Left lung (tissue), 10 donors: Measurements from ENCODE around the gene SLC22A16. TPM values are rescaled to one million over a fixed set of nuclear protein-coding genes. Genes with fewer than 3 reads are reported as not detected.

Source experiments
- ATAC-seq: fragments of 200-7000 bp; cut with Tn5 transposase; one replicate; pipeline ENCODE4 v1.9.1; 2020; ENCODE audit warnings: moderate library complexity
- DNase-seq, 4 donors: peaks; one replicate each; pipeline ENCODE4 v3.0.0-alpha.2; 2013 to 2020
- H3K27ac ChIP-seq, 2 donors: fragments of 200-600 bp; sonication (generic) in 1 of 2; one replicate each; pipeline versions ENCODE4 v1.5.0 to v1.8.0; 2020 to 2021
- H3K27me3 ChIP-seq, 2 donors: fragments of 200-600 bp; sonication (generic) in 1 of 2; one replicate each; pipeline versions ENCODE4 v1.5.0 to v1.8.0; 2020 to 2021
- H3K36me3 ChIP-seq, 2 donors: fragments of 200-600 bp; sonication (generic) in 1 of 2; one replicate each; pipeline versions ENCODE4 v1.5.0 to v1.8.0; 2020 to 2021
- H3K4me1 ChIP-seq, 2 donors: fragments of 200-600 bp; one replicate each; pipeline ENCODE4 v1.8.0; 2021
- H3K4me3 ChIP-seq, 2 donors: fragments of 200-600 bp; sonication (generic) in 1 of 2; one replicate each; pipeline versions ENCODE4 v1.5.0 to v1.8.0; 2020 to 2021; ENCODE audit warnings: mild to moderate bottlenecking in 1 of 2
- H3K9me3 ChIP-seq, 2 donors: fragments of 200-600 bp; sonication (generic) in 1 of 2; one replicate each; pipeline versions ENCODE4 v1.5.0 to v1.8.0; 2020 to 2021
- CTCF ChIP-seq, 2 donors: fragments of 200-600 bp; sonication (generic) in 1 of 2; IDR thresholded peaks; one replicate each; pipeline versions ENCODE4 v1.5.0 to v1.8.0; 2021; ENCODE audit warnings: antibody characterized with exemption in 2 of 2
- intact Hi-C, 2 donors: fragments of 100-400 bp; cut with DNase I; formaldehyde crosslinking; loops; one replicate each; pipeline versions ENCODE4 v1.11.2 to v1.14.2; 2022
- polyA plus RNA-seq, 6 donors: library from polyadenylated mRNA; unstranded; fragments of 120-200 nt; gene quantifications; one replicate each; pipeline ENCODE4 v1.2.1, GENCODE V29; 2013; ENCODE audit not compliant: insufficient read length in 6 of 6
- total RNA-seq, 2 donors: library from RNA; stranded (reverse); fragmentation: NEBNext Ultra II Directional; extraction: Animal tissue kit (Norgen Biotek cat#: 25700); gene quantifications; one replicate each; pipeline ENCODE4 v1.2.1, GENCODE V29; 2021
- donor health status: DM: no; HTN: yes; CAD: no.
- donor health status: DM: no; HTN: no; CAD: no.

SLC22A16 gene
- total and polyA plus RNA-seq, 8 donors = 0.11 to 5.4 (median 0.23) TPM; not detected in 3

GRCh38 chr6:110398778-110399177 lies 77.6 kb downstream of the SLC22A16 start:
- no peak for TF ChIP-seq CTCF (IDR thresholded peaks at IDR 0.05)
- Histone ChIP-seq H3K4me3 (no peak overlapping the region), H3K9me3 (no peaks in the 10 kb centered on the region), H3K27me3 (peaks cover 0 to 8% of the 10 kb centered on the region in 2 donors), H3K27ac (no peak overlapping the region), H3K36me3 (no peaks in the 10 kb centered on the region), H3K4me1 (peaks cover 0 to 8% of the 10 kb centered on the region in 2 donors)
- DNase-seq (no peak), ATAC-seq (no peak)
- intact Hi-C loops = loop anchor here in 1 of 2 donors (10.0 kb wide), 2 partner anchors 344 to 694 kb away; no protein-coding TSS in a partner anchor

GRCh38 chr6:110395221-110395620 lies 81.2 kb downstream of the SLC22A16 start:
- peaks cover 0 to 7% of the 10 kb centered on the region in 2 donors for H3K27me3 ChIP-seq
- peaks cover 0 to 8% of the 10 kb centered on the region in 2 donors for H3K4me1 ChIP-seq
- H3K27ac ChIP-seq = no peak overlapping the region
- intact Hi-C loops = loop anchor here in 1 of 2 donors (10.0 kb wide), 2 partner anchors 340 to 690 kb away; no protein-coding TSS in a partner anchor
- H3K9me3 ChIP-seq = no peaks in the 10 kb centered on the region
- H3K4me3 ChIP-seq = no peak overlapping the region
- TF ChIP-seq CTCF (IDR thresholded peaks at IDR 0.05) = no peak
- DNase-seq = no peak
- no peaks in the 10 kb centered on the region for H3K36me3 ChIP-seq
- no peak for ATAC-seq

GRCh38 chr6:110394409-110394808 lies 82.0 kb downstream of the SLC22A16 start:
- intact Hi-C loops = loop anchor here in 1 of 2 donors (10.0 kb wide), 2 partner anchors 340 to 690 kb away; no protein-coding TSS in a partner anchor
- no peak for TF ChIP-seq CTCF (IDR thresholded peaks at IDR 0.05)

GRCh38 chr6:110392727-110393126 lies 83.7 kb downstream of the SLC22A16 start:
- ATAC-seq (no peak), DNase-seq (peak in 1 of 4 donors; percentile 50)
- Histone ChIP-seq H3K4me3 (no peak overlapping the region), H3K9me3 (no peaks in the 10 kb centered on the region), H3K36me3 (no peaks in the 10 kb centered on the region), H3K27me3 (no peaks in the 10 kb centered on the region), H3K27ac (no peak overlapping the region), H3K4me1 (no peaks in the 10 kb centered on the region)
- TF ChIP-seq CTCF (IDR thresholded peaks at IDR 0.05) = no peak
- intact Hi-C loops = loop anchor here in 1 of 2 donors (10.0 kb wide), 2 partner anchors 338 to 688 kb away; no protein-coding TSS in a partner anchor

More at GRCh38 chr6:110394409-110394808, 82.0 kb downstream of the SLC22A16 start:
- DNase-seq (no peak), ATAC-seq (no peak)
- H3K27me3 ChIP-seq = no peaks in the 10 kb centered on the region
- no peak overlapping the region for H3K4me3 ChIP-seq
- H3K36me3 ChIP-seq = no peaks in the 10 kb centered on the region
- no peaks in the 10 kb centered on the region for H3K9me3 ChIP-seq
- H3K27ac ChIP-seq = no peak overlapping the region
- H3K4me1 ChIP-seq = peaks cover 0 to 5% of the 10 kb centered on the region in 2 donors

GRCh38 chr6:110390404-110390803 lies 86.0 kb downstream of the SLC22A16 start:
- no peaks in the 10 kb centered on the region for H3K4me1 ChIP-seq
- H3K36me3 ChIP-seq = no peaks in the 10 kb centered on the region
- intact Hi-C loops = loop anchor here in 1 of 2 donors (10.0 kb wide), 2 partner anchors 336 to 686 kb away; no protein-coding TSS in a partner anchor
- DNase-seq (no peak), ATAC-seq (no peak)
- no peaks in the 10 kb centered on the region for H3K27me3 ChIP-seq
- no peak overlapping the region for H3K27ac ChIP-seq
- no peak for TF ChIP-seq CTCF (IDR thresholded peaks at IDR 0.05)
- H3K9me3 ChIP-seq = no peaks in the 10 kb centered on the region
- H3K4me3 ChIP-seq = no peak overlapping the region
